Ramos (cell line): ENCODE data around the gene SLC25A47.
"Not testable (repeated sequence)": the region's sequence is repeated elsewhere in the genome, so short reads cannot be mapped to it uniquely, and the experiment has no call there.

Source experiments
- in situ Hi-C: fragments of 300-500 bp; cut with MboI; formaldehyde crosslinking; loops from one replicate; pipeline ENCODE4 v1.14.3; 2022; ENCODE audit warnings: low sequenced_read_pairs; ENCODE audit not compliant: unreplicated experiment

The SLC25A47 gene

GRCh38 chr14:100323121-100323941 is at the start of gene SLC25A47:
Gene SLC25A47, plus strand, starts transcription at chr14:100323339. Its CDS starts 76 bp downstream, at chr14:100323415.
- in situ Hi-C loops: no loop called here

- in situ Hi-C loops: no loop called here
These were observed 48.9 kb upstream of the SLC25A47 start for GRCh38 chr14:100274250-100274649.

- in situ Hi-C loops: no loop called here
These were observed 47.9 kb upstream of the SLC25A47 start for GRCh38 chr14:100275214-100275613.

GRCh38 chr14:100278702-100279101 is 44.4 kb upstream of the SLC25A47 start:
- in situ Hi-C loops: no loop called here

- in situ Hi-C loops: no loop called here
These were observed 44.0 kb upstream of the SLC25A47 start for GRCh38 chr14:100279133-100279532.

GRCh38 chr14:100279563-100279962 is 43.6 kb upstream of the SLC25A47 start:
- in situ Hi-C loops: no loop called here

- in situ Hi-C loops: no loop called here
These were observed 41.7 kb upstream of the SLC25A47 start for GRCh38 chr14:100281286-100282082.

- in situ Hi-C loops: no loop called here
These were observed 41.1 kb upstream of the SLC25A47 start for GRCh38 chr14:100282083-100282350.

GRCh38 chr14:100282766-100283419 is 40.2 kb upstream of the SLC25A47 start:
- in situ Hi-C loops: no loop called here

GRCh38 chr14:100283436-100283835 is 39.7 kb upstream of the SLC25A47 start:
- in situ Hi-C loops: not testable (repeated sequence)

GRCh38 chr14:100283984-100284881 is 38.9 kb upstream of the SLC25A47 start:
- in situ Hi-C loops: no loop called here

GRCh38 chr14:100285021-100285912 is 37.9 kb upstream of the SLC25A47 start:
- in situ Hi-C loops: no loop called here

GRCh38 chr14:100285913-100286400 is 37.2 kb upstream of the SLC25A47 start:
- in situ Hi-C loops: no loop called here

GRCh38 chr14:100286484-100287191 is 36.5 kb upstream of the SLC25A47 start:
- in situ Hi-C loops: no loop called here

- in situ Hi-C loops: no loop called here
These were observed 35.7 kb upstream of the SLC25A47 start for GRCh38 chr14:100287202-100287997.

- in situ Hi-C loops: not testable (repeated sequence)
These were observed 35.2 kb upstream of the SLC25A47 start for GRCh38 chr14:100287998-100288295.

GRCh38 chr14:100288382-100289185 is 34.6 kb upstream of the SLC25A47 start:
- in situ Hi-C loops: no loop called here
